HFFc6 (cell line): ENCODE results near the gene CFAP299. TPM values are rescaled to one million over a fixed set of nuclear protein-coding genes. Genes with fewer than 3 reads are reported as not detected.

Experiments
- DNase-seq: peaks from one replicate; pipeline ENCODE4 v3.0.0-alpha.2; 2018
- H3K27ac Mint-ChIP-seq: 2 replicates; pipeline ENCODE4 v1.8.0; 2020; ENCODE audit warnings: mild to moderate bottlenecking, mixed read lengths
- H3K27me3 Mint-ChIP-seq: 2 replicates; pipeline ENCODE4 v1.8.0; 2021; ENCODE audit warnings: mild to moderate bottlenecking, moderate library complexity, mixed read lengths; ENCODE audit not compliant: insufficient read depth
- H3K36me3 Mint-ChIP-seq: 2 replicates; pipeline ENCODE4 v1.8.0; 2021; ENCODE audit warnings: low read depth, mixed read lengths
- H3K4me1 Mint-ChIP-seq: 2 replicates; pipeline ENCODE4 v1.8.0; 2020; ENCODE audit warnings: low read depth, mixed read lengths
- H3K4me3 Mint-ChIP-seq: 2 replicates; pipeline ENCODE4 v1.8.0; 2020; ENCODE audit warnings: mild to moderate bottlenecking, moderate library complexity, mixed read lengths
- H3K9me3 Mint-ChIP-seq: 2 replicates; pipeline ENCODE4 v1.8.0; 2020; ENCODE audit warnings: mild to moderate bottlenecking, mixed read lengths
- CTCF ChIP-seq: fragments of 200-600 bp; sonication (generic); IDR thresholded peaks from 2 replicates; pipeline ENCODE4 v1.5.0; 2021; ENCODE audit warnings: antibody characterized with exemption, mild to moderate bottlenecking
- total RNA-seq, 6 experiments: library from RNA; stranded (reverse); fragmentation: NEBNext Ultra II Directional; extraction: Animal tissue kit (Norgen Biotek cat#: 25700); gene quantifications; 2 replicates in 1 of 6; 3 replicates in 5 of 6; pipeline ENCODE4 v1.2.3, GENCODE V29; 2021

CFAP299 gene
- total RNA-seq, 6 experiments from 2014 or later, result 4.8 to 9.0 (median 8.7) TPM

GRCh38 chr4:80925293-80925692 lies 589.8 kb downstream of the CFAP299 start:
- no peak for DNase-seq
- no peak overlapping the region for H3K4me3 Mint-ChIP-seq
- no peak overlapping the region for H3K27ac Mint-ChIP-seq

GRCh38 chr4:80926446-80926845 lies 590.9 kb downstream of the CFAP299 start:
- Mint-ChIP-seq H3K4me1 (peaks cover 10% of the 10 kb centered on the region), H3K36me3 (no peaks in the 10 kb centered on the region), H3K27ac (no peak overlapping the region), H3K9me3 (no peaks in the 10 kb centered on the region), H3K27me3 (no peaks in the 10 kb centered on the region), H3K4me3 (no peak overlapping the region)
- peak; percentile 13 for DNase-seq
- TF ChIP-seq CTCF, result no peak

More at GRCh38 chr4:80925293-80925692, 589.8 kb downstream of the CFAP299 start:
- H3K4me1 Mint-ChIP-seq, result no peaks in the 10 kb centered on the region; the same call in 1 of the 2 replicates
- no peaks in the 10 kb centered on the region for H3K27me3 Mint-ChIP-seq
- no peaks in the 10 kb centered on the region for H3K36me3 Mint-ChIP-seq
- no peak for TF ChIP-seq CTCF
- H3K9me3 Mint-ChIP-seq, result no peaks in the 10 kb centered on the region

GRCh38 chr4:80926891-80927290 lies 591.4 kb downstream of the CFAP299 start:
- peaks cover 15% of the 10 kb centered on the region for H3K4me1 Mint-ChIP-seq
- DNase-seq, result no peak
- H3K36me3 Mint-ChIP-seq, result no peaks in the 10 kb centered on the region
- no peaks in the 10 kb centered on the region for H3K27me3 Mint-ChIP-seq
- no peak overlapping the region for H3K4me3 Mint-ChIP-seq
- H3K9me3 Mint-ChIP-seq, result no peaks in the 10 kb centered on the region
- TF ChIP-seq CTCF, result no peak
- no peak overlapping the region for H3K27ac Mint-ChIP-seq

- peaks cover 16% of the 10 kb centered on the region for H3K4me1 Mint-ChIP-seq
- no peaks in the 10 kb centered on the region for H3K9me3 Mint-ChIP-seq
- H3K36me3 Mint-ChIP-seq, result no peaks in the 10 kb centered on the region
- no peak overlapping the region for H3K4me3 Mint-ChIP-seq
- H3K27ac Mint-ChIP-seq, result no peak overlapping the region
- no peak for DNase-seq
- no peaks in the 10 kb centered on the region for H3K27me3 Mint-ChIP-seq
- TF ChIP-seq CTCF, result no peak
Measured at GRCh38 chr4:80927420-80927819, 591.9 kb downstream of the CFAP299 start.

- Mint-ChIP-seq H3K27me3 (no peaks in the 10 kb centered on the region; the same call in 1 of the 2 replicates), H3K4me1 (peaks cover 28% of the 10 kb centered on the region), H3K36me3 (no peaks in the 10 kb centered on the region), H3K27ac (no peak overlapping the region), H3K4me3 (no peak overlapping the region), H3K9me3 (no peaks in the 10 kb centered on the region)
- DNase-seq, result no peak
- no peak for TF ChIP-seq CTCF
Measured at GRCh38 chr4:80931631-80932081, 596.1 kb downstream of the CFAP299 start.

- Mint-ChIP-seq H3K4me3 (peak overlapping the region; percentile 27; the same call in 1 of the 2 replicates), H3K4me1 (peaks cover 47% of the 10 kb centered on the region), H3K9me3 (no peaks in the 10 kb centered on the region), H3K27me3 (no peaks in the 10 kb centered on the region; the same call in 1 of the 2 replicates), H3K27ac (no peak overlapping the region), H3K36me3 (no peaks in the 10 kb centered on the region)
- DNase-seq, result no peak
- no peak for TF ChIP-seq CTCF
Measured at GRCh38 chr4:80948141-80948540, 612.6 kb downstream of the CFAP299 start.
